ENCODE results near the gene PRR23E.

GRCh38 chr3:127159543-127159942 lies 33.4 kb upstream of the PRR23E start:
- TF ChIP-seq POLR2A (IDR thresholded peaks at IDR 0.05) (no peak), CTCF (IDR thresholded peaks at IDR 0.05) (no peak)
